Measurements from ENCODE around the gene DAAM1.

DAAM1 gene

DNA sequence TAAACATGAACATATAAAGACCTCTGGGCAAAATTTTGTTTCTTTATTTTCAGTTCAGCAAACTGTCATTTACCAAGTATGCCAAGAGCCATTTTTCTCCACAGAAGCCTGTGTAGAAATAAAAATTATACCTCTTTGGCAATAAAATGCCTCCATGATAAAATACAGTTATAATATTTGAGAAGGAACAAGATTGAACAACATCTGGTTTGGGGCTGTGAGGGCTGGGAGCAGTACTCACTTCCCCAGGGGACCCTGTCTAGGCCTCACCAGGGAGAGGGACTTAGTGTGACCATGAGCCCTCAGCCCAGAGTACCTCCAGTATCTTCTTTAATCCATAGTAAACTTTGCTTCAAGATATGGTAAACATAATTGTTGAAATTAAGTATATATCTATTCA, 65.1 kb downstream of the DAAM1 start:
- DNase-seq (ENCODE audit: insufficient read length, low spot score): no peak
- no peak for FAIRE-seq

DNA sequence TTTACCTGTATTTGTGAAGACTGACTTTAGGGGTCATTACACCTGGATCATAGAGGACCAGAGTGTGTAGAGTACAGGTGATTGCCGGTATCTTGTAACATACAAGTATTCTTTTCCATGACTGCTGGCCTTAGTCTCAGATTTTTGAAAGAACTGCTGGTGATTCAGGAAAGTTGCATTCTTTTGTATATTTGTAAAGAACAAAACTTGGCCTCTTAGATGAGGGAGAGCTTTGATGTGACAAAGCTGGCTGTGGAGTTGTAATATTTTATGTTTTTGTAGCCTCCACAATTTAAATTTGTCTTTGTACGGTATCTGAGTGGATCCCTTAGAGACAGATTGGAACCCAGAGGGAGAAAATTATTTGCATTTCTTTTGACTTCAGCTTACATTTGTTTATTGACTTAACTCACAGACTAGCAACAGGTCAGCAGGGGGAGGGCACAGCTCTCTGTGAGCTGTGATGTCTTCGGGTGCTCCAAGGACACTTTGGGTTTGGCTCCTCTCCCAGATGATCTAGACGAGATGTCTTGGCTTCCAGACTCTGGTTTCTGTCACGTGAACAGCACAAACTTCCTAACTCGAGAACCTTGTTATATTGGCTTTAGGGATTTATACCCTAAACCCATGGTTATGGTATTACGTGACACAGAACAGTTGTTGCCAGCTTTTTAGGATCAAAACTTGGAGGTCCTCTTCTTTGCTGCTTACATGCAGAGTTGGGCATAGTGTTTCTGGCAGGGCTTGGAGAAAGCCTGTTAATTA, 65.9 kb downstream of the DAAM1 start:
- FAIRE-seq: no peak
- DNase-seq (ENCODE audit: insufficient read length, low spot score): no peak

DNA sequence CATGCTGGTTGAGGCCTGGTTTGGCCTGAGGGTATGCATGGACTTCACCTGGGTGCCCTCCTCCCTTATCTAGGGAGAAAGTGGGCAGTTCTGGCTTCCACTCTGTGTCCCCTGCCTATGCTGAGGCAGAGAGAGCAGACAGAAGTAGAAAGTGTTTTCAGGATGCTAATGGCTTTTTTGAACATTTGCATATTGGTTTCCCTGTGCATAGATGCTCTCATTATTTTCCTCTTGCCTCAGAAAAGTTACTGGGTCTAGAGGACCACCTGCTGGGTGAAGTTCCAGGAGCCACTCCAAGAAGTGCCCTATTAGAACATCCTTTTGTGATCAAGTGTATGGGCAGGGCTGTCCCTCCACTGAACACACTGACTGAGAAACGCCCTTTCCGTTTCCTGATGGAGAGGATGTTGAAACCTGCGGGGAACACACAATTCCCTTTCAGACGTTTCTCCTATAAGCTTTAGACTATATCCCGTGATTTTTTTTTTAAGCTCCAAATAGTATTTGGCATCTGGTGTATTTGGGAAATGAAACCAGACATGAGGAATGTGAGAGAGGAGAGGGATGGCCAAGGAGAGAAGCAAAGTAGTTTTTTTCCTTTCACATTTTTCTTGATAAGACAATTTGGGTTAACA, 66.6 kb downstream of the DAAM1 start:
- peak; percentile 44 for FAIRE-seq
- DNase-seq (ENCODE audit: insufficient read length, low spot score): no peak

DNA sequence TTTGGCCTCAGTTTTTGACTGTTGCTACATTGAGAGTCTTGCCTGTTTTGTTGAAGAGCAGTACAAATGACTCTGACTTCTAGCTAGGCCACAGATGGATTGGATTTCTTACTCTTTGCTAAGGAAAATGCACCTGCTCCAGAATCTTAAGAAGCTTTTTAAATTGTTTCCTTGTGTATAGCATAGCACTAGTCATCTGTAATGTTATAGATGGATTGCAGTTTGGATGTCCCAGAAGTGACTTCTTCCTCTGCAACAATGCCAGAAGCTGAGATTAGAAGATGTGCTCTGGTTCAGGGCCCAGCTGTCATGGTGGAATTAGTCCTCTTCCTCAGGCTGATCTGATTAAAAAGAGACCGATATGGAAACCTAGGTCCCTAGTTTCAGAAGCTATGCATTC, 67.9 kb downstream of the DAAM1 start:
- DNase-seq (ENCODE audit: insufficient read length, low spot score) (no peak), FAIRE-seq (no peak)

DNA sequence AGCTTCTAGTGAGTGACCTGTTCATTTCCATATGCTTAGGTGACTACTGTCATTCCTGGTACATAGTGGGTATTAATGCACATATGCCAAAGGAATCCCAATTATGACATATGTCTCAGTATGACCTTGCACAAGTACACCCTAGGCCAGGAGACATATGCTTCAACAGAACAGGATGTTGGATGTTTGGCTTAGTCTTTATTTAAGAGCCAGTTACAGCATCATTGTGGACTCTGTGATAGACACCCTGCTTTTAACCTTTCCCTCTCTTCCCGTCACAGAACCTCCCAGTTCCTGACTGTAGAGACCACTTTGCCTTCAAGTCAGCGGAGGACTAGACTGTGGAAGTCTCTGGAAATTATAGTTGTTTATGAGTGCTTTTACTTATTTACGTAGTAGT, 72.9 kb downstream of the DAAM1 start:
- no peak for FAIRE-seq
- DNase-seq (ENCODE audit: insufficient read length, low spot score): no peak

DNA sequence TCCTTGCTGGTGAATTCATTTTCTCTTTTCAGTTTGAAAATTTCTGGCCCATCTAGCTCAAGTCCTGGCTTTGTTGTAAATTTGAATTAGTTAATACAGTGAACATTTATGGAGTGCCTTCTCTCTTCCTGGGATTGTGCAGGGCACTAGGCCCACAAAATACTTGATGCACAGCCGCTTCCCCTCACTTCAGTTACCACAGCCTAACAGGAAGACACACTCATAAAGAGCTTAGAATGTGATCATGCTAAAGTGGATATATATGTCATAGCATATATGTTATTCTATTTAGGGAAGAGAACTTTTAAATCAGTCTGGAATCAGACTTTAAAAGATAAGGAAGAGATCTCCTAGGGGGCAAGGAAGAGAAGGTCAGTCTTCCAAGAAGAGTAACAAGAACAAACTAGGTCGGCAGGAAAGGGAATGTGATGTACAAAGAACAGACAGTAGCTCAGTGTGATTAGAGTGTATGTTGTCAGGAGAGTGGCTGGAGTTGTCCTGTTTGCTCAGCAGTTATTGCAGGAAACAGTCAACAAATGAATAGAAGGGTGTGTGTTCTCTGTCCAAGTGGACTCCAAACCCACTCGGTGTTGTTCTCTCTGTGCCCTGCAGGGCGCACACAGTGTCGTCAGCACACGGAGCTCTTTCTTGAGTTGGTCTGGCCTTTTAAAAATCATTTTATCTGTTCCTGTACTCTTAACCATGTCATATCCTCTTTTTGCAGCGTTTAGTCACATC, 74.4 kb downstream of the DAAM1 start:
- DNase-seq (ENCODE audit: insufficient read length, low spot score): no peak

DNA sequence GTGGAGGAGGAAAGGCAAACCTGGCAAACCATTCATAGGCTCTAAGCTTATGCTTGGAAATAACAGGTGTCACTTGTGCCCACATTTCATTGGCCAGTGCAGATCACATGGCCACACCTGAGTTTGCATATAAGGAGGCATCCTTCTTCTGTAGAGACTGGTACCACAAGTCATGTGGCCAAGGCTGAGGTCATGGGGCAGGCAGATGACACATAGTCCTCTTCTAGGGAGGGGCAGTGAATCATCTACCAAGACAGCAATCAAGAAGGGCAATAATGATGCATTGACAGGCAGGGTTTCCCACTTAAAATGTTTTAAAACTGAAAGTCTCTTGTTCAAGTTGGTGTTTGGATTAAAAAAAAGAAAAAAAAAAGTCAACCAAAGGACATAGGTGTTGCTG, 77.3 kb downstream of the DAAM1 start:
- FAIRE-seq (no peak), DNase-seq (ENCODE audit: insufficient read length, low spot score) (no peak)

More for the DNA sequence above, 74.4 kb downstream of the DAAM1 start:
- FAIRE-seq: no peak

DNA sequence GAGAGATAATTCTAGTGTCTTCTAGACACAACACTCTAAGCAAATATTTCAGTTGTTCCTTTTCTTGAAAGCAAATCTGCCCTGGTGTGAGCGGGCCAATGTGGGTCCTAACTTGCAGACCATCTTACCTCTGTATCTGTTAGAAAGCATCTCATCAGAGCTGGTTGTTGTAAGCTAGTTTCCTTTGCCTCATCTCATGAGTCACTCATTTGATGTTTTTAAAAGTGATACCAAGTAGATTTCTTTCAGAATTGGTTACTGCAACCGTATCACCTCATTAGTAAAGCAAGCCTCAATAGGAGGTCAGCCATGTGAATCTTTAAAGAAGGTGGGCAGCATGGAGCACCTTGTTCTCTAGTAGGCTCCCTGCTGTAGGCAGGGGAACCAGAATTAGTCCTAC, 78.6 kb downstream of the DAAM1 start:
- peak; percentile 58 for FAIRE-seq
- no peak for DNase-seq (ENCODE audit: insufficient read length, low spot score)

DNA sequence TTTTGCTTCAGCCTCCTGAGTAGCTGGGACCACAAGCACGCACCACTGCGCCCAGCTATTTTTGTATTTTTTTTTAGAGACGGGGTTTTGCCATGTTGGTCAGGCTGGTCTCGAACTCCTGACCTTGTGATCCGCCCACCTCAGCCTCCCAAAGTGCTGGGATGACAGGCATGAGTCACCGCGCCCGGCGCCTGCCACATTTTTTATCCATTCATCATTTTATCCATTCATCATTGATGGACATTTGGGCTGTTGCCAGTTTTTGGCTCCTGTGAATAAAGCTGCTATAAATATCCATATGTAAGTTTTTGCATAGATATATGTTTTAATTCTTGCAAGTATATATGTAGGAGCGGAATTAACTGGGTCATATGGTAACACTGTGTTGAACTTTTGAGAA, 79.5 kb downstream of the DAAM1 start:
- FAIRE-seq (no peak), DNase-seq (ENCODE audit: insufficient read length, low spot score) (no peak)

DNA sequence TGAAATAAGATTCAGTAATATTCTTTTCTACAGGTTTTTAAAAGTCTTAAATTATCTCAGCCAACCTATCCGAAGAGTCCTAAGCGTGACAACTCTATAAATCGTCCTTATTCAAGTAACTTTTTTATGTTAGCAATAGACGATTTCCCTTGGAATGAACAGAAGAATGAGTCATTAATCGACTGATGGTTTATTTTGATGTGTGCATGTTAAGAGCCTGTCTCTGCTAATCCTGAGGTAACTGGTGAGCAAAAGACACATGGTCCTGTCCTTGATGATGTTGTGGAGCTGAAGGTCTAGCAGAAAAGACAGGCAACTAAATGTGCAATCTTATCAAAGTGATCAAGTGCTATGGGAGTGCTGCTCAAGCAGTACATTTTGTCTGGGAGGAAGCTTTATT, 80.4 kb downstream of the DAAM1 start:
- DNase-seq (ENCODE audit: insufficient read length, low spot score) (no peak), FAIRE-seq (no peak)

DNA sequence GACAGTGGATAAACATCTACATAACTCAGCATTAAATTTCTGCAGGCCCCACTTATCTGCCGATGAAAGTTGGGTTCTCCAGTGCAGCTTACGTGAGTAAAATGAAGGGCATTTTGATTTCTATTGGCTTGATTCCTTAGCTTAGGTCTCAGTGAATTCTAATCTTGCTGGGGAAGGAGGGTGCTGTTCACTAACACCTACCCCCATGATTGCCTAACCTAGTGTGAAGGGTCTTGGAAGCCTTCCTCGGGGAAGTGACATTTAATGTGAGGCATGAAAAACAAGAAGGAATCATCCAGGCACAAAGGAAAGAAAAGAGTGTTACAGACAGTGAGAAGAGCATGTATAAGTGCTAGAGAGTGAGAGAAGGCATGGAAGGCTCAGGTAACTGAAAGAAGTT, 81.0 kb downstream of the DAAM1 start:
- FAIRE-seq: no peak
- no peak for DNase-seq (ENCODE audit: insufficient read length, low spot score)

DNA sequence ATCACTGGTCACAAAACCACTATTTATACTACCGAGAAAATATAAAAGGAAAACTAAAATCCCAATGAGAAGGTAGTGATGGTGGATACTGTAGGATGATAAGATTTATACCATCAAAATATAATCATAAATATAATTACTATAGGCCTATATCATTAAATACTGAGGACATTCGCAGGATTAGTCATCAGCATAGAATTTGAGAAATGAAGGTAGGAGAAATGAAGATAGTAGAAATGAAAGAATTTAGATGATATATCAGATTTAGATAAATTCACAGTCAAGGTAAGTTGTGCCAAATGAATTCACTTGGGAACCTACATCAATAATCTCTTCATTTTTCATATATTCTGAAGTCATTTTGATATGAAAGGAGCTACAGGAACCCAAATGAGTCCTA, 82.8 kb downstream of the DAAM1 start:
- FAIRE-seq (no peak), DNase-seq (ENCODE audit: insufficient read length, low spot score) (no peak)

DNA sequence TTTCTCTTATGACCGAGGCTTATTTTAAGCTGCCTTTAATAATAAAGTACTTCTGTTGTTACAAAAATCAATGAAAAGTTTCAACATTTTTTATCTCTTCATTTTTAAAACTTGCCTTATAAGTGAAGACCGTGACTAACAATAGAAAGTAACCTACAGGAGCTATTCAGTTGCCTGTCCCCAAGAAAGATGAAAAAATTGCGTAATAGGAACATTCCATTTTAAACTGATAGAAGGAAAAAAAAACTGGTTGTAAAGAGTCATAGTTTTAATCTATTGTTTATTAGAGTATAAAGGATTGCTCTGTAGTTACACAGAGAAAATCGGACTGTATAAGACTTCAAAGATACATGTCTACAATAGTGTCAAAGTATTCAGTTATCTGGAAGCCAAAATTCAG, 83.3 kb downstream of the DAAM1 start:
- no peak for DNase-seq (ENCODE audit: insufficient read length, low spot score)
- no peak for FAIRE-seq

DNA sequence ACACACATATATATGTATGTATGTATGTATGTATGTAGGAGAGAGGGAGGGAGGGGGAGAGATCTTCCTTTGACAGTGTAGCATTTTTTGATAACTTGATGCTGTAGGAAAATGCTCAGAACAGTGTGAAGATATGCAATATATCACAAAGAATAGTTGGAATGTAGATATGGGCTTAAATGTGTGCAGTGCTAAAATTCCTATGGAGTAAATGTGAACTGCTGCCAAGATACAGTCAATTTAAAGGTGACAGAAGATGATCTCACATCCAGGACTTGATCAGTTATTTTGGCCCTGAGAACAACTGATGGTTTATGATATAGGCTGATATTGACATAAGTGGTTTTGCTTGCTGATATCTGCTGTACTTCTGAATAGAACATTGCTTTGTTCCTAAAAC, 84.2 kb downstream of the DAAM1 start:
- FAIRE-seq: no peak
- DNase-seq (ENCODE audit: insufficient read length, low spot score): no peak

DNA sequence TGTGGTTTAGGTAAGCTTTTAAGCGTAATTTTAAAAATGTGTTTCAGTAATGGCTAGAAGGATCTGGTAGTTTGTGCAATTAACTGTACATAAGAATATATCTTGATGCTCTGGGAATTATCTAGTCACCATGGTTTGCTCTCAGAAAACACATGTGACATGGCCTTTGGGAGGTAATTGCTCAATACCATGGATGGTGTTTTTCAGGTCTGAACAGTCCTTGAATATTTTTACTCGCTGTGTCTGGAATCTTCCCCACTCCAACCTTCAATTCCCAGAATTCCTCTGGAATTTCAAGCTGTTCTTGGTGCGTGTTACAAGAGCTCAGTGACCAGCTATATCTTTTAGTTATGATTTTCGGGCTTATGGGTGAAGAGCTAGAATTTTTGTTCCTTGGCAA, 85.3 kb downstream of the DAAM1 start:
- no peak for FAIRE-seq
- DNase-seq (ENCODE audit: insufficient read length, low spot score): no peak

DNA sequence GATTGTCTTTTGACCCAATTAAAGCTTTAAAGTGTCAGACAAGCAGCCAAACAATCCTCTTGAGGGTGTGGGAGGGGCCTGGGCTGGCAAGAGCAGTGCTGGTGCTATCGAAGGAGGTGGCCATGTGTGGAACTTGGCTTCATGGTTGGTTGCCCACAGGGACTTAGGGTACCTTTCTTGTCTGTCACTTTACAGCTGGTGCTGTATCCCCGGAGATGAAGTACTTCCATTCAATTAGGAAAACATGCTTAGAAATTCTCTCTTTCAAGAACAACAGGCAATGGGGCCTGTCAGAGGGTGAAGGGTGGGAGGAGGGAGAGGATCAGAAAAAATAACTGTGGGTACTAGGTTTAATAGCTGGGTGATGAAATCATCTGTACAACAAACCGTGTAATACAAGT, 86.5 kb downstream of the DAAM1 start:
- peak; percentile 26 for DNase-seq (ENCODE audit: insufficient read length, low spot score)
- no peak for FAIRE-seq

DNA sequence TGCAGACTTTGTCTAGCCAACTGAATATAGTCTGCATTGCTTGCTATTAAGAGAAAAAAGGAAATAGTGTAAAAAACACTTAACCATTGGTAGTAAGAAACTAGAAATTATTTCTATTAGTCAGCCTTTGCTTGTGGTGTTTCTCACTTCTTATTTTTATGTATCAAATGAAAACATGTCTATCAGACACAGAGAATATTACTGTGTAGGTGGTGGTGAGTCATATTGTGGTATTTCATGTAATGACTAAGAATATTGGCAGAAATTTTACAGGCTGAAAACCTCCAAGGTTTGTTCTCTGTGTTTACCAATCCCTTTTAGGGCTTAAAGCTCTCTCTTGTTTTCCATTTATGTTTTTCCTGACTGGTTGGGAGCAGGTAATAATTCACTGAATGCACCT, 87.2 kb downstream of the DAAM1 start:
- DNase-seq (ENCODE audit: insufficient read length, low spot score): no peak
- FAIRE-seq: peak; percentile 95

DNA sequence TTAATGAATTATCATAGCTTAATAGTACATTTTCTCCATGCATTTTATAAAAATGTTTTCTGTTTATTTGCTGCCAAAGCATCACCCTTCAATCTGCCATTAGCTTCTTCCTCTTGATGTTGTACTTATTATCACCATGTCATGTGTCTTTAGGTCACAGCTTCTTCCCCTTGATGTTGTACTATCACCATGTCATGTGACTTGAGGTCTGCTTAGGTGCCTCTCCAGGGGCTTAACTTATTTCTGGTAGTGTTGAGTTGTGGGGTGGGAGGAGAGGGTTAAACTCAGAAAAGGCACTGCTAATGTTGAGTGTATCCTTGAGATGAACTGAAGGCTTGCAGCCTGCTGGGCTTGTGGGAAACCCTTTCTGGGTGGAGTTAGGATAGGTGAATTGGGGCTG, 87.8 kb downstream of the DAAM1 start:
- DNase-seq (ENCODE audit: insufficient read length, low spot score) (no peak), FAIRE-seq (no peak)

DNA sequence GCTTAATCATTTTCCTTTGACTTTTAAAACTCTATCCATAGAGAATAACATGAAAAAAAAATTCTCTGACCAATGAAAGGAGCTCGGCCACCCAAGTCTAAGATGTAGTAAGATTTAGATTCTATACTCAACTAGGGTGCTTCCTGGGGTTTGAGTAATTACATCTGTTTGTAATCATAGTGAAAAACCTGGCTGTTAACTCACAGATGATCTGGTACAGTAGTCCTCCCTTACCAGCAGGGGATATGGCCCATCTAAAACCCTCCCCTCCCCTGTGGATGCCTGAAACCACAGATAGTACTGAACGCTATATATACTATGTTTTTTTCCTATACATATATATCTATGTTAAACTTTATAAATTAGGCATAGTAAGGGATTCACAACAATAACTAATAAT, 89.2 kb downstream of the DAAM1 start:
- DNase-seq (ENCODE audit: insufficient read length, low spot score): no peak
- no peak for FAIRE-seq

DNA sequence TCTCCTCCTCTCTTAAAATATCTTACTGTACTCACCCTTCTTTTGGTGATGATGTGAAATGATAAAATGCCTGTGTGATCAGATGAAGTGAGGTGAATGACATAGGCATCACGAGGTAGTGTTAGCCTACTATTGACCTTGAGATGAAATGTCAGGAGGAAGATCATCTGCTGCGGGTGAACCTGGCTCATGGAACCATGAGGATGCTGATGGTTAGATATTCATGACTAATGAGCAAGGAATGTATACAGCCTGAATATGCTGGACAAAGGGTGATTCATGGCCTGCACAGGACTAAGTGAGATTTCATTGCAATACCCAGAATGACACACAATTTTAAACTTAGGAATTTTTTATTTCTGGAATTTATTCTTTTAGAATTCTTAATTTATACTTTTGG, 89.6 kb downstream of the DAAM1 start:
- FAIRE-seq (no peak), DNase-seq (ENCODE audit: insufficient read length, low spot score) (no peak)

DNA sequence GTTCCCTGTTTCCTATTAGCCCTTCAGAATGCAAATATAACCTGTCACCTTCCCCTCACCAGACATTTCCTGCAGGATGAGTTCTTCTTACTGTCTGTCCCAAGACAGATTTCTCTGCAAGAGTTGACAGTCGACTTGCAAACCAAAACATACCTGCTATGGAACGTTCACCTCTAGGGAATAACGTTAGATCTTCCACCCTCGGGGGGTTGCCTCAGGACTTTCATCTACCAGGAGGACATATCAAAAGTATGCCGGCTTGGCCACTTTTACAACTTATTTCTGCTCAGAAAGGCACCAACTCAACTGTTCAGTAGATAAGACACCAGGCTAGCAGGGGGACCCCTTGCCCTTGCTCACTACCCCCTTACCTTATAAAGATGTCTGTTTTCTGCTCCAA, 92.5 kb downstream of the DAAM1 start:
- DNase-seq (ENCODE audit: insufficient read length, low spot score) (no peak), FAIRE-seq (no peak)
